Measurements from ENCODE around the gene FOXD4.
"Not testable (repeated sequence)": the region's sequence is repeated elsewhere in the genome, so short reads cannot be mapped to it uniquely, and the experiment has no call there.

DNA sequence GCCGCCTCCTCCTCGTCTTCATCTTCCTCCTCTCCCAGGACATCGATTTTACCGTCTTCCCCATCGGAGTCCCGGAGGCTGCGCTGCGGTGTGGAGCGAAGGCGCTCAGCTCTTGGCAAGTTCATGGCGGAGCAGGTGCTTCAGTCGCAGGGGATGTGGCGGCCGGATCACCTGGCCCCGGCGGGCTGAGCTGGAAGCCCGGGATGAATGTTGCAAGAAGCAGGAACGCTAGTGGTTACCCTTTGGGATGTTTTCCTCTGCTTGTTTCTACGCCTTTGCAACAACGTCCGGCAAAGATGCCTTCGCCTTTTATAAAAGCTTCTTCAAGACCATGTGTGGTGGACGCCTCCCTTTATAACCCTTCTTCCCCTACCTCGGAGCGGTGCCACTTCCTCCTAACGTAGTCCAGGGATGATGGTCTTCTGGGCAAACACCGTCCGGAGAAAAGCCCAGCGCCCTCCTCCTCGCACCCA is at the start of gene FOXD4:
- TF ChIP-seq CTCF, POLR2A (IDR thresholded peaks at IDR 0.05): not testable (repeated sequence)
